WTC11 (cell line): ENCODE measurements around the gene ROS1. TPM values are rescaled to one million over a fixed set of nuclear protein-coding genes. Genes with fewer than 3 reads are reported as not detected.

ENCODE experiments used
- ATAC-seq: fragments of 200-7000 bp; cut with Tn5 transposase; 2 replicates; pipeline ENCODE4 v1.10.0; 2021; ENCODE audit warnings: mild to moderate bottlenecking, moderate library complexity
- CTCF ChIA-PET: fragments of 300-600 bp; sonication (Branson Sonifier 250); formaldehyde crosslinking; loops from one replicate; lab custom pipeline; 2021; ENCODE audit warnings: antibody characterized with exemption; lab: Charles Lee
- POLR2A ChIA-PET: fragments of 350-600 bp; sonication (Branson Sonifier 250); formaldehyde crosslinking; loops from one replicate; lab custom pipeline; 2021; ENCODE audit warnings: antibody characterized with exemption; lab: Charles Lee
- DNase-seq: peaks from one replicate; pipeline ENCODE4 v3.0.0; 2021; ENCODE audit warnings: low spot score
- H3K27ac Mint-ChIP-seq: 2 replicates; pipeline ENCODE4 v1.8.0; 2021; ENCODE audit warnings: mixed read lengths
- H3K27me3 Mint-ChIP-seq: 2 replicates; pipeline ENCODE4 v1.8.0; 2021; ENCODE audit warnings: low read depth, mild to moderate bottlenecking, moderate library complexity, mixed read lengths
- H3K36me3 Mint-ChIP-seq: 2 replicates; pipeline ENCODE4 v1.8.0; 2021; ENCODE audit warnings: mixed read lengths
- H3K4me1 Mint-ChIP-seq: 2 replicates; pipeline ENCODE4 v1.8.0; 2022; ENCODE audit warnings: mixed read lengths
- H3K4me3 Mint-ChIP-seq: 2 replicates; pipeline ENCODE4 v1.8.0; 2021; ENCODE audit warnings: mild to moderate bottlenecking, moderate library complexity, mixed read lengths
- H3K9me3 Mint-ChIP-seq: 2 replicates; pipeline ENCODE4 v1.8.0; 2021; ENCODE audit warnings: mixed read lengths
- AFF4 ChIP-seq: sonication (generic); formaldehyde crosslinking; IDR thresholded peaks from 2 replicates; pipeline ENCODE4 v1.8.1; 2023; ENCODE audit warnings: mild to moderate bottlenecking, missing genetic modification reagents, borderline replicate concordance
- ATF3 ChIP-seq: sonication (generic); formaldehyde crosslinking; conservative IDR thresholded peaks from 2 replicates; pipeline ENCODE4 v1.8.1; 2022; ENCODE audit warnings: mild to moderate bottlenecking, missing genetic modification reagents
- CREB1 ChIP-seq: sonication (generic); formaldehyde crosslinking; IDR thresholded peaks from 2 replicates; pipeline ENCODE4 v1.8.0; 2023; ENCODE audit warnings: mild to moderate bottlenecking, missing genetic modification reagents
- CTCF ChIP-seq: fragments of 200-600 bp; IDR thresholded peaks from 2 replicates; pipeline ENCODE4 v1.8.0; 2022; ENCODE audit warnings: antibody characterized with exemption
- ELF4 ChIP-seq: sonication (generic); formaldehyde crosslinking; IDR thresholded peaks from 2 replicates; pipeline ENCODE4 v1.8.1; 2022; ENCODE audit warnings: low read depth, mild to moderate bottlenecking, moderate library complexity, missing genetic modification reagents
- FOXK1 ChIP-seq: sonication (generic); formaldehyde crosslinking; IDR thresholded peaks from 2 replicates; pipeline ENCODE4 v1.8.0; 2022; ENCODE audit warnings: mild to moderate bottlenecking, moderate library complexity, missing genetic modification reagents
- FOXP1 ChIP-seq: sonication (generic); formaldehyde crosslinking; IDR thresholded peaks from 2 replicates; pipeline ENCODE4 v1.8.0; 2022; ENCODE audit warnings: missing genetic modification reagents, mild to moderate bottlenecking, moderate library complexity, borderline replicate concordance
- JUN ChIP-seq: sonication (generic); formaldehyde crosslinking; IDR thresholded peaks from 2 replicates; pipeline ENCODE4 v1.8.0; 2023; ENCODE audit warnings: mild to moderate bottlenecking, missing genetic modification reagents
- NFE2L1 ChIP-seq: sonication (generic); formaldehyde crosslinking; IDR thresholded peaks from 2 replicates; pipeline ENCODE4 v1.8.1; 2023; ENCODE audit warnings: missing genetic modification reagents
- NR2C2 ChIP-seq: sonication (generic); formaldehyde crosslinking; IDR thresholded peaks from 2 replicates; pipeline ENCODE4 v1.8.0; 2022; ENCODE audit warnings: mild to moderate bottlenecking, missing genetic modification reagents
- PRRX2 ChIP-seq: fragments of 250-450 bp; sonication (Bioruptor Pico); IDR thresholded peaks from 2 replicates; pipeline ENCODE4 v1.8.0; 2021; ENCODE audit warnings: mild to moderate bottlenecking
- RORB ChIP-seq: fragments of 250-450 bp; sonication (Bioruptor Pico); IDR thresholded peaks from 2 replicates; pipeline ENCODE4 v1.9.0; 2021; ENCODE audit warnings: mild to moderate bottlenecking
- SP1 ChIP-seq: sonication (generic); formaldehyde crosslinking; conservative IDR thresholded peaks from 2 replicates; pipeline ENCODE4 v1.8.1; 2022; ENCODE audit warnings: missing genetic modification reagents
- TEAD4 ChIP-seq: sonication (generic); formaldehyde crosslinking; IDR thresholded peaks from 2 replicates; pipeline ENCODE4 v1.8.0; 2022; ENCODE audit warnings: mild to moderate bottlenecking, missing genetic modification reagents
- ZNF232 ChIP-seq: sonication (generic); formaldehyde crosslinking; IDR thresholded peaks from 2 replicates; pipeline ENCODE4 v1.8.0; 2022; ENCODE audit warnings: mild to moderate bottlenecking, missing genetic modification reagents
- ZNF396 ChIP-seq: fragments of 250-450 bp; sonication (Bioruptor Pico); IDR thresholded peaks from 2 replicates; pipeline ENCODE4 v1.8.0; 2021; ENCODE audit warnings: mild to moderate bottlenecking, moderate library complexity, borderline replicate concordance
- ZNF512 ChIP-seq: sonication (generic); formaldehyde crosslinking; IDR thresholded peaks from 2 replicates; pipeline ENCODE4 v1.8.1; 2022; ENCODE audit warnings: missing genetic modification reagents, borderline replicate concordance
- ZSCAN18 ChIP-seq: fragments of 250-450 bp; sonication (Bioruptor Pico); IDR thresholded peaks from 2 replicates; pipeline ENCODE4 v2.1.2; 2022; ENCODE audit warnings: mild to moderate bottlenecking, moderate library complexity
- total RNA-seq: library from RNA; stranded (reverse); gene quantifications from 3 replicates; pipeline ENCODE4 v1.2.3, GENCODE V29; 2021

Gene ROS1
- total RNA-seq, 1 experiment from 2014 or later = 0.02 TPM

- Mint-ChIP-seq H3K4me1 (peaks cover 32% of the 10 kb centered on the region), H3K4me3 (no peak overlapping the region), H3K27ac (no peak overlapping the region), H3K9me3 (no peaks in the 10 kb centered on the region), H3K27me3 (peaks cover 83% of the 10 kb centered on the region), H3K36me3 (no peaks in the 10 kb centered on the region)
- ChIA-PET CTCF (no interaction called here), POLR2A (no interaction called here)
- ATAC-seq = no peak
- TF ChIP-seq ZSCAN18 (CRISPR knock-in tag) (no peak), JUN (CRISPR knock-in tag) (no peak), CREB1 (no peak), RORB (no peak), SP1 (no peak), ATF3 (CRISPR knock-in tag) (no peak), PRRX2 (CRISPR knock-in tag) (no peak), ZNF396 (CRISPR knock-in tag) (no peak), NFE2L1 (CRISPR knock-in tag) (no peak), FOXP1 (no peak), ELF4 (CRISPR knock-in tag) (no peak), NR2C2 (CRISPR knock-in tag) (no peak), ZNF232 (CRISPR knock-in tag) (no peak), TEAD4 (CRISPR knock-in tag) (no peak)
- DNase-seq = no peak
These were observed 152.9 kb downstream of the ROS1 start for GRCh38 chr6:117272891-117273290.

GRCh38 chr6:117272032-117272866 is 153.5 kb downstream of the ROS1 start:
- Mint-ChIP-seq H3K36me3 (no peaks in the 10 kb centered on the region), H3K9me3 (no peaks in the 10 kb centered on the region), H3K27ac (no peak overlapping the region), H3K4me1 (peaks cover 32% of the 10 kb centered on the region), H3K4me3 (peak overlapping the region; percentile 51), H3K27me3 (peaks cover 89% of the 10 kb centered on the region)
- CTCF ChIA-PET = interaction anchor here (0.8 kb wide), 1 partner anchor 12 kb away, joined by 3 read pairs; no protein-coding TSS in a partner anchor
- TF ChIP-seq FOXK1 (no peak), ZNF512 (0 out of 2 replicates have a peak, but pooled peaks have one; percentile 60), AFF4 (CRISPR knock-in tag) (no peak), CREB1 (no peak), CTCF (no peak), ELF4 (CRISPR knock-in tag) (no peak)
- no peak; the same call in 1 of the 2 replicates for ATAC-seq
- DNase-seq = no peak
- POLR2A ChIA-PET = no interaction called here
